HL-60 (cell line): ENCODE measurements around the gene PWWP2B.

Experiments used
- DNase-seq, 2 experiments: peaks; one replicate each; pipeline ENCODE4 v3.0.0-alpha.2; 2010 to 2020; ENCODE audit warnings: low read depth in 1 of 2, low spot score in 1 of 2
- H3K27ac ChIP-seq: fragments of 250-450 bp; sonication (Bioruptor Pico); replicated peaks from 2 replicates; pipeline ENCODE4 v1.5.1; 2020; ENCODE audit warnings: mild to moderate bottlenecking, moderate library complexity
- H3K27me3 ChIP-seq: fragments of 250-450 bp; sonication (Bioruptor Pico); 2 replicates; pipeline ENCODE4 v1.5.1; 2021; ENCODE audit warnings: mild to moderate bottlenecking, moderate library complexity; ENCODE audit not compliant: insufficient read depth, poor library complexity, severe bottlenecking
- H3K4me3 ChIP-seq: replicated peaks from 2 replicates; pipeline ENCODE4 v1.5.1; 2011; ENCODE audit warnings: mild to moderate bottlenecking, control low read depth, low read length; ENCODE audit not compliant: insufficient read depth
- CTCF ChIP-seq: IDR thresholded peaks from one replicate; pipeline ENCODE4 v1.5.1; 2011; ENCODE audit warnings: low read length, control low read depth, inconsistent platforms; ENCODE audit not compliant: insufficient read depth
- GABPA ChIP-seq: IDR thresholded peaks from 2 replicates; pipeline ENCODE4 v1.6.1; 2012; ENCODE audit warnings: low read depth
- POLR2AphosphoS5 ChIP-seq: IDR thresholded peaks from 2 replicates; pipeline ENCODE4 v1.6.1; 2012; ENCODE audit warnings: low read depth
- REST ChIP-seq: IDR thresholded peaks from 2 replicates; pipeline ENCODE4 v1.6.1; 2012; ENCODE audit warnings: low read depth; ENCODE audit not compliant: insufficient replicate concordance
- SPI1 ChIP-seq: IDR thresholded peaks from 2 replicates; pipeline ENCODE4 v1.6.1; 2012; ENCODE audit warnings: low read depth, mild to moderate bottlenecking, borderline replicate concordance

The PWWP2B gene

GRCh38 chr10:132457328-132458070, 60.5 kb downstream of the PWWP2B start:
- no peak for TF ChIP-seq GABPA
- TF ChIP-seq POLR2AphosphoS5: no peak
- no peak for TF ChIP-seq SPI1
- no peak for TF ChIP-seq REST
- peak; percentile 27 for TF ChIP-seq CTCF
- Histone ChIP-seq H3K4me3 (no peak overlapping the region), H3K27ac (no peak overlapping the region), H3K27me3 (no peaks in the 10 kb centered on the region)
- peak; percentile 53 to 57 for DNase-seq

GRCh38 chr10:132458071-132458585, 61.1 kb downstream of the PWWP2B start:
- TF ChIP-seq SPI1: no peak
- TF ChIP-seq REST: no peak
- Histone ChIP-seq H3K4me3 (no peak overlapping the region), H3K27me3 (no peaks in the 10 kb centered on the region), H3K27ac (no peak overlapping the region)
- DNase-seq: no peak

- DNase-seq: peak in 1 of 2 experiments; percentile 43
- Histone ChIP-seq H3K27ac (no peak overlapping the region), H3K27me3 (no peaks in the 10 kb centered on the region), H3K4me3 (no peak overlapping the region)
- TF ChIP-seq POLR2AphosphoS5 (no peak), CTCF (peak; percentile 62)
Measured at GRCh38 chr10:132458586-132459300, 61.7 kb downstream of the PWWP2B start.

GRCh38 chr10:132459301-132460003, 62.5 kb downstream of the PWWP2B start:
- no peak for DNase-seq
- Histone ChIP-seq H3K4me3 (no peak overlapping the region), H3K27ac (no peak overlapping the region), H3K27me3 (no peaks in the 10 kb centered on the region)
- no peak for TF ChIP-seq SPI1
- TF ChIP-seq GABPA: no peak
- no peak for TF ChIP-seq POLR2AphosphoS5
- TF ChIP-seq REST: no peak
- TF ChIP-seq CTCF: no peak
